Peyer's patch (tissue), 4 donors: ENCODE measurements around the gene DIS3L.

Experiments used
- POLR2A ChIP-seq, 2 donors: fragments of 450-650 bp; IDR thresholded peaks; one replicate each; pipeline ENCODE4 v1.5.1; 2017; ENCODE audit warnings: antibody characterized with exemption in 2 of 2, mild to moderate bottlenecking in 2 of 2, moderate library complexity in 2 of 2
- TF ChIP-seq, protein P1 (sequence below), 6 experiments: fragments of 450-650 bp in 4 of 6; fragments of 200-600 bp in 2 of 6; sonication (generic) in 1 of 6; IDR thresholded peaks; one replicate each; pipeline ENCODE4 v1.5.1; 2017 to 2019; ENCODE audit warnings: antibody characterized with exemption in 6 of 6, mild to moderate bottlenecking in 3 of 6, moderate library complexity in 1 of 6

DNA sequence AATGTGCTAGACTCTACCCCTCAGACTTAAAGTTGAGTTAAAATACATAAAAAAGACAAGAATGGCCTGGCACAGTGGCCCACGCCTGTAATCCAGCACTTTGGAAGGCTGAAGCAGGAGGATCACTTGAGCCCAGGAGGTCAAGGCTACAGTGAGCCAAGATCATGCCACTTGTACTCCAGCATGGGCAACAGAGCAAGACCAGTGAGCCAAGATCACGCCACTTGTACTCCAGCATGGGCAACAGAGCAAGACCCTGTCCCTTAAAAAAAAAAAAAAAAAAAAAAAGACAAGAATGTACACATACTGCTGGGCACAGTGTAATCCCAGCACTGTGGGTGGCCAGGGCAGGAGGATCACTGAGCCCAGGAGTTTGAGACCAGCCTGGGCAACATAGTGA is 17.4 kb downstream of the DIS3L start:
- TF ChIP-seq, protein P1, sequence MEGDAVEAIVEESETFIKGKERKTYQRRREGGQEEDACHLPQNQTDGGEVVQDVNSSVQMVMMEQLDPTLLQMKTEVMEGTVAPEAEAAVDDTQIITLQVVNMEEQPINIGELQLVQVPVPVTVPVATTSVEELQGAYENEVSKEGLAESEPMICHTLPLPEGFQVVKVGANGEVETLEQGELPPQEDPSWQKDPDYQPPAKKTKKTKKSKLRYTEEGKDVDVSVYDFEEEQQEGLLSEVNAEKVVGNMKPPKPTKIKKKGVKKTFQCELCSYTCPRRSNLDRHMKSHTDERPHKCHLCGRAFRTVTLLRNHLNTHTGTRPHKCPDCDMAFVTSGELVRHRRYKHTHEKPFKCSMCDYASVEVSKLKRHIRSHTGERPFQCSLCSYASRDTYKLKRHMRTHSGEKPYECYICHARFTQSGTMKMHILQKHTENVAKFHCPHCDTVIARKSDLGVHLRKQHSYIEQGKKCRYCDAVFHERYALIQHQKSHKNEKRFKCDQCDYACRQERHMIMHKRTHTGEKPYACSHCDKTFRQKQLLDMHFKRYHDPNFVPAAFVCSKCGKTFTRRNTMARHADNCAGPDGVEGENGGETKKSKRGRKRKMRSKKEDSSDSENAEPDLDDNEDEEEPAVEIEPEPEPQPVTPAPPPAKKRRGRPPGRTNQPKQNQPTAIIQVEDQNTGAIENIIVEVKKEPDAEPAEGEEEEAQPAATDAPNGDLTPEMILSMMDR (IDR thresholded peaks at IDR 0.05): no peak
- TF ChIP-seq POLR2A (IDR thresholded peaks at IDR 0.05): no peak
